C4-2B (cell line): ENCODE data around the gene SLC41A2.
A peak's percentile ranks its signal among the peaks of the same experiment; 100 is the strongest.
"Not testable (repeated sequence)": the region's sequence is repeated elsewhere in the genome, so short reads cannot be mapped to it uniquely, and the experiment has no call there.

Source experiments
- H3K27ac ChIP-seq: fragments of 450-650 bp; 2 replicates; pipeline ENCODE4 v1.5.1; 2017
- CTCF ChIP-seq: fragments of 450-650 bp; conservative IDR thresholded peaks from 2 replicates; pipeline ENCODE4 v1.5.1; 2017; ENCODE audit warnings: mild to moderate bottlenecking
- ZFX ChIP-seq: fragments of 450-650 bp; IDR thresholded peaks from 2 replicates; pipeline ENCODE4 v1.6.1; 2017

Gene SLC41A2

GRCh38 chr12:104990950-104991349 lies 32.9 kb upstream of the SLC41A2 start:
- TF ChIP-seq CTCF, result no peak
- TF ChIP-seq ZFX, result no peak
- H3K27ac ChIP-seq, result no peak overlapping the region

GRCh38 chr12:104986022-104986941 lies 28.2 kb upstream of the SLC41A2 start, which contains the start of gene NOPCHAP1:
Gene NOPCHAP1 (plus strand): TSS chr12:104986316. CDS start chr12:104986353, 37 bp downstream.
- H3K27ac ChIP-seq, result peak within 1 kb of the TSS; percentile 82
- no peak for TF ChIP-seq CTCF
- peak; percentile 55 for TF ChIP-seq ZFX

GRCh38 chr12:104985206-104985605 lies 27.1 kb upstream of the SLC41A2 start:
- TF ChIP-seq CTCF (peak; percentile 21), ZFX (no peak)
- H3K27ac ChIP-seq, result no peak overlapping the region

- not testable (repeated sequence) for H3K27ac ChIP-seq
These were observed 19.6 kb upstream of the SLC41A2 start for GRCh38 chr12:104977688-104978087.

GRCh38 chr12:104976703-104977102 lies 18.6 kb upstream of the SLC41A2 start:
- no peak overlapping the region for H3K27ac ChIP-seq
- TF ChIP-seq ZFX (no peak), CTCF (no peak)

- H3K27ac ChIP-seq, result no peak overlapping the region
- TF ChIP-seq CTCF (no peak), ZFX (no peak)
These were observed 17.7 kb upstream of the SLC41A2 start for GRCh38 chr12:104975587-104976343.

- TF ChIP-seq ZFX (no peak), CTCF (no peak)
- H3K27ac ChIP-seq, result no peak overlapping the region
These were observed 16.7 kb upstream of the SLC41A2 start for GRCh38 chr12:104974626-104975290.
